HG02943 (cell line): ENCODE measurements around the gene NUP160.
A peak's percentile ranks its signal among the peaks of the same experiment; 100 is the strongest.
"Not testable (repeated sequence)": the region's sequence is repeated elsewhere in the genome, so short reads cannot be mapped to it uniquely, and the experiment has no call there.

ENCODE experiments used
- ATAC-seq: cut with Tn5 transposase; IDR thresholded peaks from one replicate; pipeline ENCODE4 v1.9.1; 2021; ENCODE audit warnings: mild to moderate bottlenecking, low read depth, moderate library complexity; ENCODE audit not compliant: unreplicated experiment

NUP160 gene

DNA sequence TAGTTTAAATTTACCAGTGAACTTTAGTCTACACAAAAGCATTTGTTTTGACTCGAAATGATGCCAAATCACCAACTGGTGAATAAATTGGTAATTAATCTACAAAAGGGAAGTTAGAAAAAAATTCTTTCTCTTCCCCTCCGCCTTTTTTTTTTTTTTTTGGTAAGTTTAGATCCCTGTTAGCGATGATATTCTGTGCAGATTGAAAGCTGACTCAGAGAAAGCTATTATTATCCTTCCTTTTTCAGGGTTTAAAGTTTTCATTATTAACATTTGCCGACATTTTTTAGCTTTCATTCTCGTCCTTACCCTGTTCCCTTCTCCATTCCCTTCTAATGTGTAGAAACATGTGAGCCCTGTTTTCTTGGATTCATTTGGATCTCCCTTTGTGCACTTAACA lies 16.8 kb upstream of the NUP160 start:
- no peak for ATAC-seq

DNA sequence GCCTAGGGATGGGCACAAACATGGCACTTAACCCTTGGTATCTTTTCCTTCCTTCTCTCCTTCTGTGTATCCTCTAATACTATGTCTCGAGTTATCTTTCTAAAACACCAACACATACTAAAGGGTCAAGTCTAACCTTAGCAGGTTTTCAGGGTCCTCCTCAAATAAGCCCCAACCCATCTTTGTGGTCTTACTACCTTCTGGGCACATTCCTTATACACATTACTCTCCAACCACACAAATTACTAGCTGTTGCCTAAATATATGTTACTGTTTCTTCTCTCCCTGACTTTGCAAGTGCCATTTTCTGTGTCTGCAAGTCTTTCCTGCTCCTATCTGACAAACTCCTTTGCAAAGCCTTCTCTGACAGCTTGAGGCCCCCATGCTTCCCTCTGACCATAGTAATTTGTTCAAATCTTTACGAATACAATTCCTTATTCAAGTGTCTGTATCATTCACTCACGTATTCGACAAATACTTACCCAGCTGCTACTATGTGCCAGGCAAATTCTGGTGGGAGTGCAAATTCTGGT lies 15.8 kb upstream of the NUP160 start:
- ATAC-seq: no peak

DNA sequence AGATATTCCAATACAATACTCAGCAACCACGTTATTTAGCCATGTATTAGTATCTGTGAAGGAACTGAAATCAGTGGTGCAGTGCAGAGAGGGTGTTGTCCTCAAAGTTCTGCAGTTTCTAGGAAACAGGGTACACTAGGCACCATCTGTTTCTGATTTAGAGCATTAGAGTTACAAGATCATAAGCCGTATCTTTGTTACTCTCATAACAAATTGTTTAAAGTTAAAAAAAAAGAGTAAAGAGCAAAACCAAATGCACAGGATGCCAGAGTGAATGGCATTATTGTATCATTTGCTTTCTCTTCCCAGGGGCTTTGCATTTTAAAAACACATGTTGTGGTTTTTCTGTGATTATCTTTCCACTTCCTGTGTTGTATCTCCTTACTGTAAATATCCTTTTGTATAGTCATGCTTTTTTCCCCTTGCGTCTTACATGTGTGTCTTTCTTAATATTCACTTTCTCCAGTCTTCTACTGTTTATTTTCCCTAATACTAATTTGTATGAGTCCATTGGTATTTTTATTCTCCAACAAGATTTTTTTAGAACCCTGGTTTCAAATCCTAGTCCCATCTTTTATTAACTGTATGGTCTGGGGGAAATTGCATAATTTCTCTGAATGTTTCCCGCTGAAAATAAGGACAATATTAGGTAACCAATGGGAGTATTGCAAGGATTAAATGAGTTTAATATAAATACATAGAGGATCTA lies 15.2 kb upstream of the NUP160 start:
- peak; percentile 67 for ATAC-seq

DNA sequence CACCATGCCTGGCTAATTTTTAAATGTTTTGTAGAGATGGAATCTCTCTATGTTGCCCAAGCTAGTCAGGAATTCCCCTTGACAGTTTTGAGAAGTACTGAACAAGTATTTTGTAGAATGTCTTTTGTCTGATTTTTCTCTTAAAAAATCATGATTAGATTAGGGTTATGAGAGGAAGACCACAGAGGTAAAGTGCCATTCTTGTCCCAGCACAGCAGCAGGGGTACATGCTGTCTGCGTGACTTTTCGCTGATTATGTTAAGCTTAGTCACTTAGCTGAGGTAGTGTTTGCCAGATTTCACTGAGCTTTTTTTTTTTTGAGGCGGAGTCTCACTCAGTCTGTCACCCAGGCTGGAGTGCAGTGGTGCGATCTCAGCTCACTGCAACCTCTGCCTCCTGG lies 13.6 kb upstream of the NUP160 start:
- ATAC-seq: no peak

DNA sequence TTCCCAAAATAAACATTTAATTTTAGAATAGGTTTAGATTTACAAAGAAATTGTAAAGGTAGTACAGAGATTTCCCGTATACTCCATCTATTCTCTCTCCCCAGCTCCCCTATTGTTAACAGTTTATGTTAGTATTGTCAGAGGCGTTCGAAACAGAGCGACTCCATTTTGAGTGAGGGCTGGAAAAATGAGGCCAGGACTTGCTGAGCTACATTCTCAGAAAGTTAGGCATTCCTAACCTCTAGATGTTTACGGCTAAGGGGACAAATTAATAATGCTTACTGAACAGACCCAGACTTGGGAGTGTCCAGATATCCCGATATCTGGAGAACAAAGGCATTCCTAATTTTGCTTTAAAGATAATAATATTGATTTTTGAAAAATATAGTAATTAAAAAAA lies 12.4 kb upstream of the NUP160 start:
- no peak for ATAC-seq

DNA sequence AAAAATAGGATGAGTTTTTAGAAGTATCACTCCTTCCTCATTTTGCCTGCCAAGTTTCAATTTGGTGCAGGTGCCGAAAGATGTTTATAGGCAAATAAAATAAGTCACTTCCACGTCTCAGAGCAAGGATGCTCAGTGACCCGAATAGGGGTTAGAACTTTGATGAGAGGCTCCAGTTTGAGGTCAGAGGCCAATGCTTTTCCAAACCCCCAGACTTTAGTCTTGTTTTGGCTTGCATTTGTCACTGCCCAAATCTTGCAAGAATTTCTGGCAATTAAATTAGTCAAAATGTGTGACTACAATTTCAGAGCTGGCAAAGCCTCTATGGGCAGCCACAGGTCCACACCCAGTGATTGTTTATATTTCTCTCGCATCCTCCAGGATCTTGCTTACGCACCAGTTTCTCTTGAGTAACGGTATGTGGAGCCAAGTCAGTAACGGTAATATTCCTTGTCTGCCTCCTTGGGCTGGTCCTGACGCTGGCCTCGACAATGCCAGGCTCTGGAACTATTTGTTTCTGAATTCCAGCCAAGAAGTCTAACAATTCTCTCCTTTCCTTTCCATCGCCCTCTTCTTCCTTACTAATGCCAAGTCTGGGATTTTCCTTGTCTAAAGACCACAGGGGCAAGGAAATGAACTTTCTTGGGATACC lies 9.9 kb upstream of the NUP160 start:
- no peak for ATAC-seq

DNA sequence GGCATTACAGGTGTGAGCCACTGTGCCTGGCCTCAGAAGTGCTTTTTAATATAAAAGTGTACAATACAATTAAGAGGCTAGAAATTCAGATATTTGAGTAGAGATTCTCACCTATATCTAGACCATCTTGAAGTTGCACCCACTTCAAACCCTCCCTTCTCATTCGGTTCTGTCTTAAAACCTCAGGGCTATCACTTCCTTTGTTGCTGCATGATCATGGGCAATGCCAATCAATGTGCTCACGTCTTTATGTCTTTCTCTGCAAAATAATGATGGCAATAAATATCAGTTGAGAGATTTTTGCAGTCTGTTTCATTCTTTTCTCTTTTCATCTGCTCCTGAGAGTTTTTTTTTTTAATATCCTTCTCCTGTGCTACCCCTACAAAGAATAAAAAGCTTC lies 9.3 kb upstream of the NUP160 start:
- ATAC-seq: no peak

DNA sequence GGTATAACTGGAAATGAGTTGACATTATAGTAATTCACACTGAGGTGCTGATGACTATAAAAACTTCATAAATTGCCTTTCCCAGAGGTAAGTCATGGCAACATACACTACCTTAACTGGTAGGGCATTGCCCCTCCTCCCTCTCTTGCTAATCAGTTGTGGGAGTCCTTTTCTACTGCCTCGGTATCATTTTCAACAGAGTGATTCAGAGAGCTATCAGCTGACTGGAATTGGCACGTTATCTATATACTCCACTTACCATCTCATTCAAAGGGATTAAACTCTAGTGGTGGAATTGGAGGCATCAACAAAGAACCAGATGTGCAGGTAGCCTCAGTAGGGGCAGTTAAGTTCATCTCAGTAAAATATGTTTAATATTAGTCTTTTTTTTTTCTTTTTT lies 8.0 kb upstream of the NUP160 start:
- ATAC-seq: no peak

DNA sequence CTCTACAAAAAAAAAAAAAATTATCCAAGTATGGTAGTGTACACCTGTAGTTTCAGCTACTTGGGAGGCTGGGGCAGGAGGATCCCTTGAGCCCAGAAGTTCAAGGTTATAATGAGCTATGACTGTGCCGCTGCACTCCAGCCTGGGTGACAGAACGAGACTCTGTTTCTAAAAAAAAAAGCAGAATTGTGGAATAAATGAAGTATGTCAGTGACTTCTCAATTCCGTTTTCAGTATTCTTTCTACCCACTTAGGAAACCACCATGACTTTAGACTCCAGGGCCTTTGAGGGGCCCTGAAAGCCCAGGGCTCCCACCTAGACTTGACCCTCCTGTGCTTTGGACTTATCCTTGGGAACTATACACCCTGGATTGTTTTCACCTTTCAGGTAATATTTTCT lies 6.5 kb upstream of the NUP160 start:
- ATAC-seq: no peak

DNA sequence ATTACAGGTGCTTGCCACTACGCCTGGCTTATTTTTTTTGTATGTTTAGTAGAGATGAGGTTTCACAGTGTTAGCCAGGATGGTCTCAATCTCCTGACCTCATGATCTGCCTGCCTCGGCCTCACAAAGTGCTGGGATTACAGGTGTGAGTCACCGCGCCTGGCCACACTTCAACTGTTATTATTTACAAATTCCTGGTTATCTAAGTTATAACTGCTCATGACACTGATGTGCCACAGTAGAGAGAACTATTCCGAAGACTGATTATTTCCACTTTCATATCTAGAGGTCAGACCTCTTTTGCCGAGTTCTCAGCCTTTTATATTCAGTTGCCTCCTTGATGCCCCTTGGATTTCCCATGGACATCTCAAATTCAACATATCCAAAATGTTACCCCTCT lies 3.9 kb upstream of the NUP160 start:
- ATAC-seq: no peak

DNA sequence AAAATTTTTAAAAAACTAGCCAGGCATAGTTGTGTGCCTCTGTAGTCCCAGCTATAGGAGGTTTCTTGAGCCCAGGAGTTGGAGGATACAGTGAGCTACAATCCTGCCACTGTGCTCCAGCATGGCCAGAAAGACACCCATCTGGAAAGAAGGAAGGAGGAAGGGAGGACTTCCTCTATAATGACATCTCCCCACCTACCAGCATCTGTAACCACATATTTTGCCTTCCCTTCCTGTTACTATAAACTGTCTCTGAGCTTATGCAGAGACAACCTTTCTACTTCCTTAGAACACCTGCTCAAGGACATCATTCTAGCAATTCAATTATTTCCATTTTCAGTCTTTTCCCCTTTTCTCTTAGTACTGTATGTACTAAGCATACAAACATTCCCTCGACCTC lies 2.2 kb upstream of the NUP160 start:
- ATAC-seq: no peak

DNA sequence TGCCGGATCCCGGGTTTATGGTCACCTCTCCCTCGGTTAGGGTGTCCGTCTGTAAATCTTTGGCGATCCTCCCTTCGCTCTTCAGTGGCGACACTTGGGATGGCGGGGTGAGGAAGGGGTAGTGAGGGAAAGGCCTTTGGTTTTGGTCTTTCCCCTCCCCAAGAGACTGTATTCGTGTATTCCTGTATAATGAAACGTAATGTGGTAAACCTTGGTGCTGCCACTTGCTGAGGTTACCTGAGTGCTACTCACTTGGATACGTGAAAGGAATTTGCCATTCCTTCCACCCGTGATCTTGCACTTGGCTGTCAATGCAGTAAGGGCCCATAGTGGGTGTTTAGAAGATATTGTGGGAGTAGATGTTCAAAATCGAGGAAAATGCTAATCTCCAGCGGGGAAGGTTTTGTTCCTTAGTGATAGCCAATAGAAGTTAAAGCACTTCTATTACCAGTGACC lies 578 bp upstream of the NUP160 start:
- ATAC-seq: no peak

DNA sequence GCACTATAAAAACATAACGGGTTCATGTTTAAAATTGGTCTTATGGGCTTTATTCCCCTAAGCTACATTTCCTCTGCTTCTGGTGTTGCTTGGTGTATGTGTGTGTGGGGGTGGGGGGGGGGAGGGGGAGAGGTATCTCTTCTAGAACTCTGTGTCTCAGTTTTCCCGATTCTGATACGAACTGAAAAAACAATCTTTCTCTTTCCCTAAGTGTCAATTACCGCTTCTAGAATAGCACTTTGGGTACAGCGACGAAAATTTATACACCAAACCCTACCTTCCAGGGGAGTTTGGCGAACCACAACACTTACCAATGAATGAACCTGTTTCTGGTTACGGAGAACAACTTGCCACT lies 636 bp downstream of the NUP160 start:
- no peak for ATAC-seq

DNA sequence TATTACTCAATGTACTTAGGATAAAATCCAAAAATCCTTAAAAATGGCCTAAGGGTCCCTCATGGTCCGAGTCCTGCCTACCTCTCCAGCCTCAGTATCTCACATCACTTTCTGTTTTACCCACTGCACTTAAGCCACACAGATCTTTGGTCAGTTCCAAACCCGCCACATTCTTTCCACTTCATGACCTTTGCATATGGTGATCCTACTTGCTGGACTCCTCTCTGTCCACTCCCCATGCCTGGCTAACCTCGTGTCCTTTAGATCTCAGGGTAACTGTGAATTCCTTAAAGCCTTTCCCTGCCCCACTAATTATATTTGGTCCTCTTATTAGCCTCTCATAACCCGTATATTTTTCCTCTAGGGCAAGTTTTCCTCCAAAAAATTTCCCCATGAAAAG lies 1.2 kb downstream of the NUP160 start:
- ATAC-seq: no peak

DNA sequence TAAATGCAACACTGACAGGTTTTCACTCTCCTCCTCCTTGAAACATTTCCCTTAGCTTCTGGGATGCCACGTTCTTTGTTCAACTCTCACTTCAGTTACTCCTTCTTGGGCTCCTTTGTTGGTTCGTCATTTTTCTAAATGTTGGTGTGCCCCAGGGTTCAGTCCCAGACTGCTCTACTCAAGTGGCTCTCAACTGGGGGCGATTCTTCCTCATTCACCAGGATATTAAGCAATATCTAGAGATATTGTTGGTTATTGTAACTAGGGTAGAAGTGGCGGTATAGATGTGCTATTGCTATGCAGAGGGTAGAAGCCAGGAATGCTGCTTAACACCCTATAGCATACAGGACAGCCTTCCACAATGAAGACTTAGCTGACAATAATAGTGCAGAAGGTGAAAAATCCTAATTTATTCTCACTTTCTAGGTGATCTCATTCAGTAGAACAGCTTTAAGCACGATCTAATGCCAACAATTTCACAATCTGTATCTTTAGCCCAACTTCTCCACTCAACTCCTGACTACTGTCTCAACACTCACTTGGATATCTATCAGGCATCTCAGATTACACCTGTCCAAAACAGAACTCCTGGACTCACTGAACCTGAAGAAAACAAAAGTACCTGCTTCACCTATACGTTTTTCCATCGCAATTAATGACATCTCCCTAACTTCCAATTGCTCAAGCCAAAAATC lies 4.6 kb downstream of the NUP160 start:
- no peak for ATAC-seq

DNA sequence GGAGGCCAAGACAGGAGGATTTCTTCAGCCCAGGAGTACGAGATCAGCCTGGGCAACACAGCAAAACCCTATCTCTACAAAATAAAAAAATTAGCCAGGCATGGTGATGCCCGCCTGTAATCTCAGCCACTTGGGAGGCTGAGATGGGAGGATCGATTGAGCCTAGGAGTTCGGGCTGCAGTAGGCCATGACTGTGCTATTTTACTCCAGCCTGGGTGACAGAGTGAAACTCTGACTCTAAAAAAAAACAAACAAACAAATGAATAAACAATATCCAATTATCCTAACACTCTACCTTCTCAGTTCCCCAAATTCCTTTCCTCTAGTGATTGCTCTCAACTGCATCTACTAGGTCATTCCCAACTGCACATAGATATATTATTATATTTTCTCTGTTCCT lies 5.4 kb downstream of the NUP160 start:
- ATAC-seq: no peak

DNA sequence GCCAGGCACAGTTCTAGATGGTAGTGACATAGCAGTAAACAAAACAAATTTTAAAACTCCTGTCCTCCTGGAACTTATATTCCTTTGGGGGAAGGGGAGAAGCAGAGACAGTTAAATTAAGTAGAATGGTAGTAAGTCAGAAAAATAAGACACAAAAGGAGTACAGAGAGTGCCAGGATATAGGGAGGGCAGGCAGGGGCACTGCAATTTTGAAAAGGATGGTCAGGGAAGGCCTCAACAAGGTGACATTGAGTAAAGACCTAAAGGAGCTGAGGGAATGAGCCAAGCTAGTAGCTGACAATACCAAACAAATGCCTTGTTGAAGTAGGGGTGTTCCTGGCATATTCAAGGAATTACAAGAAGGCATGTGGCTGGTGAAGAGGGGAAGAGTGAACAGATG lies 10.2 kb downstream of the NUP160 start:
- ATAC-seq: no peak

DNA sequence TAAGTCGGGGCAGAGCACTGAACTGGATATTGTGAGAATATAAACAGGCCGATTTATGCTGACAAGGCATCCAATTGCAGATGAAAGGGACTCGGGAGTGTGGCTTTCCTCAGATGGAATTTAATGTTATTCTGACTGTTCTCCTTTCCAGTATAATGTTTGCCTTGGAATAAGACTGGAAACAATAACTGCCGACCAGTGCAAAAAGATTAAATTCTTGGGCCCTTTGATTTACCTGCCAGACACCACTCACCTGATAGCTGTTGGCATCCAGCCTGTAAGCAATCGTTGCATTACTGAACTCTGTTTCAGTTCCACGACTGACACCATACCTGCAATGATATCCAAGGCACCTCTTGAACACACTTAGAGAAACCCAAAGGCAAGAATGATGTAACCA lies 10.9 kb downstream of the NUP160 start:
- ATAC-seq: no peak

DNA sequence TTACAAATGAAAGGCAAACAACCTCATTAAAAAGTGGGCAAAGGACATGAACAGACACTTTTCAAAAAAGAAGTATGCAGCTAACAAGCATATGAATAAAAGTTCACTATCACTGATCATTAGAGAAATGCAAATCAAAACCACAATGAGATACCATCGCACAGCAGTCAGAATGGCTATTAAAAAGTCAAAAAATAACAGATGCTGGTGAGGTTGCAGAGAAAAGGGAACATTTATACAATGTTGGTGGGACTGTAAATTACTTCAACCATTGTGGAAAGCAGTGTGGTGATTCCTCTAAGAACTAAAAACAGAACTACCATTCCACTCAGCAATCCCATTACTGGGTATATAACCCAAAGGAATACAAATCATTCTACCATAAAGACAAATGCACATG lies 18.1 kb downstream of the NUP160 start:
- not testable (repeated sequence) for ATAC-seq

DNA sequence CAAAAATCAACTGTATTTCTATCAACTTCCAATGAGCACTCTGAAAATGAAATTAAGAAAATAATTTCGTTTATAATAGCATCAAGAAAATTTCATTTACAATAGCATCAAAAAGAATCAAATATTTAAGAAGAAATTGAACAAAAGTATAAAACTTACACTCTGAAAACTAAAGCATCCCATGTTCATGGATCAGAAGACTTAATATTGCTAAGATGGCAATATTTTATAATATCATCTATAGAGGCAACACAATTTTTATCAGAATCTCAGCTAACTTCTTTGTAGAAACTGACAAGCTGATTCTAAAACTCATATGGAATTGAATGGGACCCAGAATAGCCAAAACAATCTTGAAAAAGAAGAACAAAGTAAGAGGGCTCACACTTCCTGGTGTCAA lies 19.9 kb downstream of the NUP160 start:
- no peak for ATAC-seq

DNA sequence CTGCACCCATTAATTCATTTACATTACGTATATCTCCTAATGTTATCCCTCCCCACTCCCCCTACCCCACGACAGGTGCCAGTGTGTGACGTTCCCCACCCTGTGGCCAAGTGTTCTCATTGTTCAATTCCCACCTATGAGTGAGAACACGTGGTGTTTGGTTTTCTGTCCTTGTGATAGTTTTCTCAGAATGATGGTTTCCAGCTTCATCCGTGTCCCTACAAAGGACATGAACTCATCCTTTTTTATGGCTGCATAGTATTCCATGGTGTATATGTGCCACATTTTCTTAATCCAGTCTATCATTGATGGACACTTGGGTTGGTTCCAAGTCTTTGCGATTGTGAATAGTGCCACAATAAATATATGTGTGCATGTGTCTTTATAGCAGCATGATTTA lies 25.5 kb downstream of the NUP160 start:
- not testable (repeated sequence) for ATAC-seq

DNA sequence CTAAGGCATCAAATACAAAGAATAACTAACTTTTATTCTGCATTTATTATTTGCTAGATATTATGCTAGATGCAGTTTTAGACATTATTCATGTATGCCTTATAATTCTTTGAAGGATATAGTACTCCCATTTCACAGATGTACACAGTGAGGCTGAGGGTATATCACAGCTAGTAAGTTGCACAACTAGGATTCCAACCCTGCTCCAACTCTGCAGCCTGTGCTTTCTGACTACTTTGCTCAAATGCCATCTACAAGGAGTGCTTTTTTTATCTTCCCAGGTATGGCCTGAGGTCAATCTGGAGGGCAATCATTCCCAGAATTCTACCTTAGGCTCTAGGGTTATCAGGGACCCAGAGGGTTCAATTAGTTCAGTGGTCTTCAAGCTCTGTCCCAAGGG lies 28.4 kb downstream of the NUP160 start:
- ATAC-seq: no peak
